22Rv1 (cell line): ENCODE results near the gene TMEM30B.
A peak's percentile ranks its signal among the peaks of the same experiment; 100 is the strongest.

ENCODE experiments used
- H3K27ac ChIP-seq: fragments of 450-650 bp; 2 replicates; pipeline ENCODE4 v1.5.1; 2017
- ZFX ChIP-seq: fragments of 450-650 bp; IDR thresholded peaks from 2 replicates; pipeline ENCODE4 v1.6.1; 2017; ENCODE audit warnings: antibody characterized with exemption, borderline replicate concordance
- TF ChIP-seq, protein P1 (sequence below): fragments of 450-650 bp; IDR thresholded peaks from 2 replicates; pipeline ENCODE4 v1.5.1; 2017; ENCODE audit warnings: mild to moderate bottlenecking

The TMEM30B gene, protein sequence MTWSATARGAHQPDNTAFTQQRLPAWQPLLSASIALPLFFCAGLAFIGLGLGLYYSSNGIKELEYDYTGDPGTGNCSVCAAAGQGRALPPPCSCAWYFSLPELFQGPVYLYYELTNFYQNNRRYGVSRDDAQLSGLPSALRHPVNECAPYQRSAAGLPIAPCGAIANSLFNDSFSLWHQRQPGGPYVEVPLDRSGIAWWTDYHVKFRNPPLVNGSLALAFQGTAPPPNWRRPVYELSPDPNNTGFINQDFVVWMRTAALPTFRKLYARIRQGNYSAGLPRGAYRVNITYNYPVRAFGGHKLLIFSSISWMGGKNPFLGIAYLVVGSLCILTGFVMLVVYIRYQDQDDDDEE

DNA sequence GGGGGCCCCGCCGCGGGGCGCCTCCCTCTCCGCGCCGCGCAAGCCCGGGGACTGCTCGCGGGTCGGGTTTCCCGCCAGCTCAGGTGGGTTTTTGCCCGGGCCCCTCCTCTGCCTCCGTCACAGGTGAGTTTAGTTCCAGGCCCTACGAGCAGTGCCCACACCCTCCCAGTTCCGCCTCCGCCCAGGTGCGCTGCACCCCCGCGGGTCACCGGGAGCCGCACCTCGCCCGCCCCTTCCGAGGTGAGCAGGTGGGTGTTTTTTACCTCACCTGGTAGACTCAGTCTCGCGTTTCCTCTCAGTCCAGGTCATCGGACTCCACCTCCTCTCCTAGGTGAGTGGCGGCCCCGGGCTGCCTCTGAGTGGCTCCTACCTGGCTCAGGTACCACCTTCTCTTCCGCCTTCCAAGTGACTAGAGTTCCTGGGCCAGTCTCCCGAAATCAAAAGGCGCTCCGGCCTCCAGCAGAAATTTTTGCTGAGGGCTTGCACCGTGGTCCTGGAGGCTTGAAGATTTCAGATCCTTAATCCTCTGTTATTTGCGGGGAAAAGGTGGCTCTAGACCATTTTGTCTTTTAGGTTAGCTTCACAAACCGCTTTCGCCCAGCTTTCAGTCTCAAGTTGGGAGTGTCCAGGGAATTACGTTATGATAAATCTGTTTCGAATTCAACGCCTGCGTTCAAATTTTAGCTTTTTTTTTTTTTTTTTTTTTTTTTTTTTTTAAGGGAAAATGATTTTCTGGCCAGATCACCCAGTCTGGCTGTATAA, at the start of gene TMEM30B:
TSS of gene TMEM30B (minus strand) at position 153 of the 762 bp plus-strand sequence. CDS start 191 bp downstream, outside the sequence.
- peak within 1 kb of the TSS; percentile 80 for H3K27ac ChIP-seq
- no peak for TF ChIP-seq ZFX
- TF ChIP-seq, protein P1, sequence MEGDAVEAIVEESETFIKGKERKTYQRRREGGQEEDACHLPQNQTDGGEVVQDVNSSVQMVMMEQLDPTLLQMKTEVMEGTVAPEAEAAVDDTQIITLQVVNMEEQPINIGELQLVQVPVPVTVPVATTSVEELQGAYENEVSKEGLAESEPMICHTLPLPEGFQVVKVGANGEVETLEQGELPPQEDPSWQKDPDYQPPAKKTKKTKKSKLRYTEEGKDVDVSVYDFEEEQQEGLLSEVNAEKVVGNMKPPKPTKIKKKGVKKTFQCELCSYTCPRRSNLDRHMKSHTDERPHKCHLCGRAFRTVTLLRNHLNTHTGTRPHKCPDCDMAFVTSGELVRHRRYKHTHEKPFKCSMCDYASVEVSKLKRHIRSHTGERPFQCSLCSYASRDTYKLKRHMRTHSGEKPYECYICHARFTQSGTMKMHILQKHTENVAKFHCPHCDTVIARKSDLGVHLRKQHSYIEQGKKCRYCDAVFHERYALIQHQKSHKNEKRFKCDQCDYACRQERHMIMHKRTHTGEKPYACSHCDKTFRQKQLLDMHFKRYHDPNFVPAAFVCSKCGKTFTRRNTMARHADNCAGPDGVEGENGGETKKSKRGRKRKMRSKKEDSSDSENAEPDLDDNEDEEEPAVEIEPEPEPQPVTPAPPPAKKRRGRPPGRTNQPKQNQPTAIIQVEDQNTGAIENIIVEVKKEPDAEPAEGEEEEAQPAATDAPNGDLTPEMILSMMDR: no peak

DNA sequence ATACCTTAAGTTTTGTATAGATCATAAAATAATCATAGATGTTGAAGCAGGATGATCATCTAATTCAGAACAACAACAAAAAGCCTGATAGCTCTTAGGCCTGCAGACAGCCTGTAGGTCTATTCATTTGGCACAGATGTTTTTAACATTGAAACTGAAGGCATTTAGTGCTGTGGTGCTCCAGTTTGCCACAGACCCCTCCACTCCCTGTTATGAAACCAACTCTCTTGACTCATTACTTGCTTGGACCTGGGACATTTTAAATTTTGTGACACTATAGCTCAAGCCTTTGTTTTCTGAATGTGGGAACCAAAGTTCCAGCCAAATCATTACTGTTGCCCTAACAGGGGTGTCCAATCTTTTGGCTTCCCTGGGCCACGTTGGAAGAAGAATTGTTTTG, 49.4 kb upstream of the TMEM30B start:
- TF ChIP-seq ZFX: no peak
- TF ChIP-seq, protein P1: no peak

DNA sequence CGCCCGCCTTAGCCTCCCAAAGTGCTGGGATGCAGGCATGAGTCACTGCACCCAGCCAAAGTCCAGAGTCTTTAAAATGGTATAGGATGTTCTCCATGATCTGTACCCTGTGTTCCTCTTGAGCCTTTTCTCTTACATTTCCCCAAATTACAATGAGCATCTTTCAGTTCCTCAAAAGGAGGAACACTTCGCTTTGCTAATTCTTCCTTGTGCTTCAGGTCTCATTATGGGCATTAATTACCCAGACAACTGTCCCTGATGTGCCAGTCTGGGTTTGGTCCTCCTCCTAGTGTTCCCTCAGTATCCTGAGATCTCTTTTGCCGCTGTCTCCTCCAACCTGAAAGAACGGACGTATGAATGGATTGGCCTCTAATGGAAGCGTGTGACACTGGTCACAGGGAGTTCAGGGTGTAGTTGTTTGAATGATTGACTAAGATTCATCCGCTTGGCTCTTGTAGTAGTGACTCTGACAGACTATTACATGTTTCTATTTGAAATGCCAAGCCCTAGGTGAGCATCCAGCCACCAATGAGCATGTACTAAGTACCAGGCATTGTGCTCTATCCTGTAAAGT, 48.4 kb upstream of the TMEM30B start:
- TF ChIP-seq, protein P1: no peak
- no peak for TF ChIP-seq ZFX
- H3K27ac ChIP-seq: no peak overlapping the region

More for the DNA sequence above, 49.4 kb upstream of the TMEM30B start:
- H3K27ac ChIP-seq: no peak overlapping the region

DNA sequence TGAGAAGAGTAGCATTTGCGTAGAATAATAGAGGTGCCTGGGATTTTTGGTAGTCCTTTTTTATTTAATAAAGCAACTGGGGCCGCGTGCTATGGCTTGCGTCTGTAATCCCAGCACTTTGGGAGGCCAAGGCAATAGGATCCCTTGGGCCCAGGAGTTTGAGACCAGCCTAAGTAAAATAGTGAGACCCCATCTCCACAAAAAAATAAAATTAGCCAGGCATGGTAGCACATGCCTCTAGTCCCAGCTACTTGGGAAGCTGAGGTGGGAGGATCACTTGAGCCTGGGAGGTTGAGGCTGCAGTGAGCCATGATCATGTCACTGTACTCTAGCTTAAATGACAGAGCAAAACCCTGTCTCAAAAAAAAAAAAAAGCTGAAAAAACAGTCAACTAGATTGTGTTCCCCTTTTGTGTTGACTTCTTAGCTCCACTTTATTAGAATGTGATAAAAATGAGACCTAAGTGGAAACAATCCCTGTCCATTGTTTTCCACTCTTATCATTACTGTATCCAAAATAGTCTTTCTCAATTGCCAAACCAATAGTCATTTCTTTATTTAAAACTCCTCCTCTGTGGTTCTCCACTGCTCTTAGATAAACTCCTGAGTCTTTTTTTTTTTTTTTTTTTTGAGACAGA, 47.6 kb upstream of the TMEM30B start:
- no peak for TF ChIP-seq ZFX
- TF ChIP-seq, protein P1: no peak
- no peak overlapping the region for H3K27ac ChIP-seq

DNA sequence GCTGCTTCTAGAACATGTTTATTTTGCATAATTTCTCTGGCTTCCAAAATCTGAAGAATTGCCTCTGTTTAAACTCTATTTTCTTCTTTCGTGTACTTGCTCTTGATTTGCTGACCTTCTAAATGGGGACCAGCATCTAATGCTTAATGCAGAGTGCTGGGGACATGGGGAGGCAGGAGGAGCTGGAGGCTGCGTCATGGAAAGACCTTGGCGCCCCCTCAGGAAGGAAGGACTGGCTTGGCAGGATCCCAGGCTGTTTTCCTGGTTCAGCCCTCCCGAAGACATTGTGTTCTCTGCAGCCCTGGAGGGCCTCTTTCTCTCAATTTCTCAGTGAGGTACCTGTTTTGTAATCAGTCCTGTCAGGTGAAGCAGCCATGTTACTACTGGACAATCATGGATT, 45.7 kb upstream of the TMEM30B start:
- no peak for TF ChIP-seq ZFX
- TF ChIP-seq, protein P1: no peak
- no peak overlapping the region for H3K27ac ChIP-seq

DNA sequence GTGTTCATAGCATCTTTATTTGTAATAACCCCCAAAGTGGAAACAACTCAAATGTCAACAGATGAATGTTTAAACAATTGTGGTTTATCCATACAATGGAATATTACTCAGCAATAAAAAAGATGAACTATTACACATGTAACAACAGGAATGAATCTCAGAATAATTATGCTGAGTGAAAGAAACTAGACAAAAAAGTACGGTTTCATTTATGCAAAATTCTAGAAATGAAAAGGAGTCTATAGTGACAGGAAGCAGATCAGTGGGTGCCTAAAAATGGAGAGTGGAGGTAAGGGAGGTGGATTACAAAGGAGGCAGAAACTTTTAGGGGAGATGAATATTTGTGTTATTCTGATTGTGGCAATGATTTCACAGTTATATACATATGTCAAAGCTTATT, 45.0 kb upstream of the TMEM30B start:
- TF ChIP-seq ZFX: no peak
- TF ChIP-seq, protein P1: no peak
- H3K27ac ChIP-seq: no peak overlapping the region

DNA sequence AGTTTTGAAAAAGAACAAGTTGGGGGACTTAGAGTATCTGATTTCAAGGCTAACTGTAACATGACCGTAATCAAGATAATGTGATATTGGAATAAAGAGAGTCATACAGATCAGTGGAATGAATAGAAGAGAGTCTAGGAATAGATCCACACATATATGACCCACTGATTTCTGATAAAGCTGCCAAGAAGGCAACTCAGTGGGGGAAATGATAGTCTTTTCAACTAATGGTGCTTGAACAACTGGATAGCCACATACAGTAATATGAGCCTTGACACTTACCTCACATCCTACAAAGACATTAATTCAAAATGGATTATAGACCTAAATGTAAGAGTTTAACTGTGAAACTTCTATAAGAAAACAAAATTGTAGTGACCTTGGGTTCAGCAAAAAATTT, 44.0 kb upstream of the TMEM30B start:
- no peak overlapping the region for H3K27ac ChIP-seq
- TF ChIP-seq, protein P1: no peak
- no peak for TF ChIP-seq ZFX
